ENCODE results near the gene RBM15.
A peak's percentile ranks its signal among the peaks of the same experiment; 100 is the strongest.

Gene RBM15

DNA sequence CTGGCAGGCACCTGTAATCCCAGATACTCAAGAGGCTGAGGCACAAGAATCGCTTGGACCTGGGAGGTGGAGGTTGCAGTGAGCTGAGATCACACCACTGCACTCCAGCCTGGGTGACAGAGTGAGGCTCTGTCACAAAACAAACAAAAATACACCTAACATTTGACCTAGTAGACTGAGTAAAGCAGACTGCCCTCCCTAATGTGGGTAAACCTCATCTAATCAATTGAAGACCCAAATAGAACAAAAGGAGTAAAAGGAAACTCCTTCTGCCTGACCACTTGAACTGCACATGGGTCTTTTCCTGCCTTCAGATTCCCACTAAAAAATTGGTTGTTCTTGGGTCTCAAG lies 19.0 kb upstream of the RBM15 start:
- DNase-seq = no peak

GRCh38 chr1:110321045-110321444 lies 18.1 kb upstream of the RBM15 start:
- no peak for DNase-seq

GRCh38 chr1:110321846-110322245 lies 17.3 kb upstream of the RBM15 start:
- DNase-seq = no peak

GRCh38 chr1:110324667-110325066 lies 14.5 kb upstream of the RBM15 start:
- DNase-seq = no peak

DNA sequence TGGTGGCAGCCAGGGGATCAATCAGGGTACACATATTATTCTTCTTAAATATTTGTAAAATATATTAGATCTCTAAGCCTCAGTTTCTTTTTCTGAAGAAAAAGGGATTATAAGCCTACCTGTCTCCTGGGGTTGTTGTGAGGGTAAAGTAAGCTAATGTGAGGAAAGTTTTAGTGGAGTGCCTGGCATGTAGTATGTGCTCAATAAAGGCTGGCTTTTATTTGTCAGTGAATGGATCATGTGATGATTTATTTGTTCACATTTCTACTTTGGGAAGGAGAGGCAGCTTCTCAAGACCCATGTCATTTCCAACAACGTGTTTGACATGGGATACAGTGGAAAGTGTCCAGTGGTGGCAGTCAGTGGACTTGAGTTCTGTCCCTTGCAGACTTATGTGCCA lies 12.4 kb upstream of the RBM15 start:
- DNase-seq = no peak

- no peak for DNase-seq
These were observed 10.9 kb upstream of the RBM15 start for GRCh38 chr1:110328274-110328673.

DNA sequence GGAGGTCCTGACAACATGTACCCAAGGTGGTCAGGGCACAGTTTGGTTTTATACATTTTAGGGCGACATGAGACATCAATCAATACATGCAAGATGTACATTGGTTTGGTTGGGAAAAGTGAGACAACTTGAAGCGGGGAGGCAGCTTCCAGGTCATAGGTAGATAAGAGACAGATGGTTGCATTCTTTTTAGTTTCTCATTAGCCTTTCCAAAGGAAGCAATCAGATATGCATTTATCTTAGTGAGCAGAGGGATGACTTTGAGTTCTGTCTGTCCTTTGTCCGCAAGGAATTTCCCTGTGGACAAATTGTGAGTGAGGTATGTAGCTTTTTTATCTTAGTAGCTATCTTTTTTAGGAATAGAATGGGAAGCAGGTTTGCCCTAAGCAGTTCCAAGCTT lies 10.5 kb upstream of the RBM15 start:
- no peak for DNase-seq

GRCh38 chr1:110335265-110335664 lies 3.9 kb upstream of the RBM15 start:
- no peak for DNase-seq

DNA sequence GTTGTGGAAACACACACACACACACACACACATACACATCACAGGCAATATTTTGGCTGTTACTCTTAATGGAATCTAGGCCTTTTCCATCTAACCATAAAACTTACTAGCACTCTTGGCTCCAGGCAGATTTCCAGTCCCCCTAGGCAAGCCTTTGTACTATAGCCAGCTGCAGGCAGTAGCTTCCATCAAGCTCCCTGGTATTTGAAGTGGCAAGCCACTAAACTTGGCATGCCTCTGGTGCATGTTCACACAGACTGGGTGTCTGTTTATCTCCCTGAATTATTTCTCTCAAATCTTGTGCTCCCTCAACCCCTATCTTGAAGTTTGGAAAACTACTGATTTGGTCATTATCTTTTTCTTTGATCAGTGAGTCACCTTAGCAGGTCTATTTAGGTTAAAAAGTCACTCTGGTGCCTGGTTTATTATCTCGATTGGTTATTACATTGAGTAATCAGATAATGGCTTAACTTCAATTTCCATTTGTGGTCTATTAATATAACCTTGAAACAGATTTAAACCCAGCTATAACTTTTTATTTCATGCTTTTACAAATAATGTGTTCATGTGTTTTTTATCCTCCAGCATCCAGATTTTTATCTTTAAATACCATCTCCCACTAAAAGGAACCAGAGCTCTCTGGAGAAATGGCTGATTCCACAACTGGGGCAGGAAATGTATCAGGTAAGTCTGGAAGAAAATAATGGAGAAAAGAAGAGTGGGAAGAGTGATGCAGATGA lies 2.7 kb upstream of the RBM15 start:
- peak; percentile 18 for DNase-seq

DNA sequence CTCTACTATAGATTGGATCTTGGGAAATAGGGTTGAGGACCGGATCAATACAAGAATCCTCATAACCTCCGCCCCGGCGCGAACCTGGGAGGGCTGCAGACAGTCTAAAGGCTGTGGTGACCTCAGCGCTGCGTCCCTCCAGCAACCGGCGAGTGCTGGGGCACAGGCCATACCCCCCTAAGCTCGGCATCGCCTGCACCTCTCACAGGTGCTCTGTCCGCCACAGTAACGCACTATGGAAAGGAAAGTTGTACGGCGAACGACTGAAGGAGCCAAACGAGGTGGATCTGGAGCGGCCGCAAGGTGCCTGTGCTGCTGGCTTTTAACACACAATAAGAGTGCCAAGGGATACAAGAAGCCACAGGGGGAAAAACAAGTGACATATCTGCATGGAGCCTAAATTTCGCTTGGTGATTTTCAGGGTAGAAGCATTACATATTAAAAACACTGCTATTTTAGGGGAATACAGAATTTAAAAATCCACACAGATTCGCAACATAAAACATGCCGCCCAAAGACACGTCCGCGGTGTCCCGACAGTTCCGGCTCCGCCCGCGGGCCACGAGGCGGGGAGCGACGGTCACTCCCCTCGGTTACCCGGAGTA lies 1.4 kb upstream of the RBM15 start:
- peak; percentile 63 for DNase-seq

- peak; percentile 94 for DNase-seq
These were observed 780 bp upstream of the RBM15 start for GRCh38 chr1:110338309-110338885.

DNA sequence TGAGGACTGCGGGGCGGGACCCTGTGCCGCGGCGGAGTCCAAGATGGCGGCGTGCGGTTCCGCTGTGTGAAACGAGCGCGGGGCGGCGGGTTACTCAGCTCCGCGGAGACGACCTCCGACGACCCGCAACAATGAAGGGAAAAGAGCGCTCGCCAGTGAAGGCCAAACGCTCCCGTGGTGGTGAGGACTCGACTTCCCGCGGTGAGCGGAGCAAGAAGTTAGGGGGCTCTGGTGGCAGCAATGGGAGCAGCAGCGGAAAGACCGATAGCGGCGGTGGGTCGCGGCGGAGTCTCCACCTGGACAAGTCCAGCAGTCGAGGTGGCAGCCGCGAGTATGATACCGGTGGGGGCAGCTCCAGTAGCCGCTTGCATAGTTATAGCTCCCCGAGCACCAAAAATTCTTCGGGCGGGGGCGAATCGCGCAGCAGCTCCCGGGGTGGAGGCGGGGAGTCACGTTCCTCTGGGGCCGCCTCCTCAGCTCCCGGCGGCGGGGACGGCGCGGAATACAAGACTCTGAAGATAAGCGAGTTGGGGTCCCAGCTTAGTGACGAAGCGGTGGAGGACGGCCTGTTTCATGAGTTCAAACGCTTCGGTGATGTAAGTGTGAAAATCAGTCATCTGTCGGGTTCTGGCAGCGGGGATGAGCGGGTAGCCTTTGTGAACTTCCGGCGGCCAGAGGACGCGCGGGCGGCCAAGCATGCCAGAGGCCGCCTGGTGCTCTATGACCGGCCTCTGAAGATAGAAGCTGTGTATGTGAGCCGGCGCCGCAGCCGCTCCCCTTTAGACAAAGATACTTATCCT lies 430 bp downstream of the RBM15 start:
- peak; percentile 47 for DNase-seq

GRCh38 chr1:110340207-110340468 lies 961 bp downstream of the RBM15 start:
- peak; percentile 38 for DNase-seq

DNA sequence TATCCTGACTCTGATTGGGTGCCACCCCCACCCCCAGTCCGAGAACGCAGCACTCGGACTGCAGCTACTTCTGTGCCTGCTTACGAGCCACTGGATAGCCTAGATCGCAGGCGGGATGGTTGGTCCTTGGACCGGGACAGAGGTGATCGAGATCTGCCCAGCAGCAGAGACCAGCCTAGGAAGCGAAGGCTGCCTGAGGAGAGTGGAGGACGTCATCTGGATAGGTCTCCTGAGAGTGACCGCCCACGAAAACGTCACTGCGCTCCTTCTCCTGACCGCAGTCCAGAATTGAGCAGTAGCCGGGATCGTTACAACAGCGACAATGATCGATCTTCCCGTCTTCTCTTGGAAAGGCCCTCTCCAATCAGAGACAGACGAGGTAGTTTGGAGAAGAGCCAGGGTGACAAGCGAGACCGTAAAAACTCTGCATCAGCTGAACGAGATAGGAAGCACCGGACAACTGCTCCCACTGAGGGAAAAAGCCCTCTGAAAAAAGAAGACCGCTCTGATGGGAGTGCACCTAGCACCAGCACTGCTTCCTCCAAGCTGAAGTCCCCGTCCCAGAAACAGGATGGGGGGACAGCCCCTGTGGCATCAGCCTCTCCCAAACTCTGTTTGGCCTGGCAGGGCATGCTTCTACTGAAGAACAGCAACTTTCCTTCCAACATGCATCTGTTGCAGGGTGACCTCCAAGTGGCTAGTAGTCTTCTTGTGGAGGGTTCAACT lies 2.1 kb downstream of the RBM15 start:
- DNase-seq = no peak

DNA sequence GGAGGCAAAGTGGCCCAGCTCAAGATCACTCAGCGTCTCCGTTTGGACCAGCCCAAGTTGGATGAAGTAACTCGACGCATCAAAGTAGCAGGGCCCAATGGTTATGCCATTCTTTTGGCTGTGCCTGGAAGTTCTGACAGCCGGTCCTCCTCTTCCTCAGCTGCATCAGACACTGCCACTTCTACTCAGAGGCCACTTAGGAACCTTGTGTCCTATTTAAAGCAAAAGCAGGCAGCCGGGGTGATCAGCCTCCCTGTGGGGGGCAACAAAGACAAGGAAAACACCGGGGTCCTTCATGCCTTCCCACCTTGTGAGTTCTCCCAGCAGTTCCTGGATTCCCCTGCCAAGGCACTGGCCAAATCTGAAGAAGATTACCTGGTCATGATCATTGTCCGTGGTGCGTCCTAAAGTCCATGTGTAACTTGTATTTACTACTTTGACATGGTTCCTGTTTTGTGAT lies 2.7 kb downstream of the RBM15 start:
- no peak for DNase-seq

- no peak for DNase-seq
These were observed 4.1 kb downstream of the RBM15 start for GRCh38 chr1:110343249-110343648.

- no peak for DNase-seq
These were observed 5.0 kb downstream of the RBM15 start for GRCh38 chr1:110344152-110344551.

DNA sequence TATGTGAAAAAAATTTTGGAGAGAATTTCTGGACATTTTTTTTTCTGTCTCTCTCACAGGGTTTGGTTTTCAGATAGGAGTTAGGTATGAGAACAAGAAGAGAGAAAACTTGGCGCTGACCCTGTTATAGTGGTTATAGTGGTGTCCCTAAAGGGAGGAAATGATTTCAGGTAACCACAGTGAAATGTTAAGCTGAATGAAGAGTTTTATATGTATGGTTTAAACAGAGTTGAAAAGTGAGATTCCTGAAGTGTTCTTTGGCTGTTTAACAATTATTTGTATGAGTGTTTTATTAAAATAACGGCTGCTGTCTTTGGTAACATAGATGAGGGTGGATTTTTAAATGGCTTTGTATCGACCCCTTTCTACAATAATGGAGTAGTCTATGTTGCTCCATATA lies 6.3 kb downstream of the RBM15 start:
- DNase-seq = no peak

DNA sequence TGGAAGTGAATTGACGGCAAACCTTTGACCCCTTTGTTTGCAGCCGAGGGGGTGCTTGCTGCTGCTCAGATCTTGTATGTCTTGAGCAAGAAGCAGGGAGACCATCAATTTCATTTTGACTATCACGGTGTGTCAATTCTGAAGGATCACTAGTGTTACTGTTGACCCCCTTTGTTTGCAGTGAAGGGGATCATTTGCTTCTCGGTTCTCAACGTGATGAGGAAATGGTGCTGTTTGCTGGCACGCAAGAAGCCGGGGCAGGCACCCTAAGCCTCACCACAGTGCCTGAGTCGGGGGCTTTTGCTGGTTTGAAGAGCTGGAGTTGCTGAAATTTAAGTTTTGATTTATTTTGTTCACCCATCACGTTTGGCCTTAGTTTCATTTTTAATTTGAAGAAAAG lies 7.5 kb downstream of the RBM15 start:
- no peak for DNase-seq

DNA sequence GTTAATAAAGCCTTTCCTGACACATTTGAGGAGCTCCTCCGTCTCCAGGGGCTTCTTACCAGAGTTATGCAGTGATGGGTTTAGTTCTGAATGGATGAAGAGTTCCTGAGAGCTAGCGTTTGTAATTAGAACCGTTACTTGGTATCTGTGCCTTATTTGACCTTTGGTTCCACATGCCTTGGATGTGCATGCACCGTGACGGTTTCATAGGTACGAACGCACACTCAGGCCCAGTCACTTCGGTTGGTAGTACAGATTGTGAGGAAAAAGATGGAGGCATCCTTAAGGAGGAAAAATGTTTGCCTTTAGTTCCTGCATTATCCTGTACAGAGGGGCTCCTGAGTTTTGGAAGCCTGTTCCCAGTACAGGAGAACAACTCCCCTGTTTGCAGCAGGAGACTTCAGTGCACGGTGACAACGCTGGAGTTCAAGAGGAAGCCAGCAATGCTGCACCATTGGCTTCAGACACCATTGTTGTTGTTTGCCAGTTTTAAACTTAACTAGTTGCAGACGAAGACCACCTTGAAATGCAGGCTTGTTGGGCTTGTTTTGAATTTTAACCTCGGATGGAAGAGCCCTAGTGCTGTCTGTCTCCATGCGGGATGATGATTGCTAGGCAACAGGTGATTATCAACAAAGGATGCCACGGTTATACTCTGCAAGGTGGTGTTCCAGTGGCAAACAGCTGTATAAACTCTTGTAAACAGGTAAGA lies 8.2 kb downstream of the RBM15 start:
- DNase-seq = no peak

GRCh38 chr1:110348050-110348449 lies 8.9 kb downstream of the RBM15 start:
- DNase-seq = no peak

GRCh38 chr1:110348771-110349170 lies 9.6 kb downstream of the RBM15 start:
- no peak for DNase-seq

DNA sequence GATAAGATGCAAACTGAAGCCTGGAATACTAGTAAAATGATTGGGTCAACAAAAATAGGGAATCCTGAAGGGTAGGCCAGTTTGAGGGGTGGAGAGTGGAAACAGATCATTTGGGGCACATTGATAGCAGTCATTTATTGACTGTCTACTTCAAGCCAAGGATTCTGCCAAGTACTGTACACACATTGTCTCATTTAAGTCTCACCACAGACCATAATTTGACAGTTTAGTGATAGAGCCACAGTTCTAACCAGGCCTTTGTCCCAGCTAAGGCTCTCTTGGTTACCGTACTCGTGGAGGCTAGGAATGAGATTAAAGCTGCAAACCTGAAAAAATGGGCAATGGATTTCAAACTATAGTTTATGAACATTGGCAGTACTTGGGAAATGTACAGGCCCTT lies 11.2 kb downstream of the RBM15 start:
- no peak for DNase-seq
